HepG2 (cell line): ENCODE measurements around the gene RIN3. TPM values are rescaled to one million over a fixed set of nuclear protein-coding genes. Genes with fewer than 3 reads are reported as not detected.

ENCODE experiments used
- ATAC-seq: fragments of 200-7000 bp; cut with Tn5 transposase; 3 replicates; pipeline ENCODE4 v1.9.1; 2020; ENCODE audit warnings: mild to moderate bottlenecking, moderate library complexity
- BruUV-seq: library from RNA; stranded (reverse); fragments of 400-500 nt; replicated peaks from 2 replicates; lab custom pipeline; 2021; lab: Mats Ljungman, UMichigan
- CTCF ChIA-PET: fragments of 300-600 bp; formaldehyde crosslinking; extraction: SDS; loops from one replicate; lab custom pipeline; 2021; ENCODE audit warnings: low total read pairs, inconsistent platforms, low intra/inter-chr PET ratio; lab: Yijun Ruan, JAX
- POLR2A ChIA-PET: fragments of 350-600 bp; sonication (Branson Sonifier 250); formaldehyde crosslinking; loops from one replicate; lab custom pipeline; 2020; ENCODE audit warnings: antibody characterized with exemption, inconsistent platforms; lab: Yijun Ruan, JAX
- DNase-seq: peaks from one replicate; pipeline ENCODE4 v3.0.0-alpha.2; 2015; ENCODE audit warnings: low spot score
- FAIRE-seq: peaks from 3 replicates; lab custom pipeline; 2011; peaks lifted over from hg19 to GRCh38; lab: Jason Lieb, UNC
- H2AFZ ChIP-seq: one replicate; pipeline ENCODE4 v1.6.1; 2011; ENCODE audit warnings: low read length, inconsistent platforms
- H3K27ac ChIP-seq: fragments of 300-600 bp; 3 replicates; pipeline ENCODE4 v1.8.0; 2011; ENCODE audit warnings: mixed run types, mild to moderate bottlenecking, mixed read lengths, low read length, inconsistent platforms; ENCODE audit not compliant: insufficient read depth; ENCODE audit errors: extremely low read length
- H3K27me3 ChIP-seq, 2 experiments: fragments of 200-600 bp in 1 of 2; 2 replicates in 1 of 2; 3 replicates in 1 of 2; pipeline versions ENCODE4 v1.6.0 to v1.8.0; 2011; ENCODE audit warnings: low read length in 2 of 2, mild to moderate bottlenecking in 2 of 2, moderate library complexity in 2 of 2, inconsistent platforms in 1 of 2; ENCODE audit not compliant: insufficient read depth in 2 of 2, control insufficient read depth in 1 of 2
- H3K36me3 ChIP-seq, 2 experiments: fragments of 200-600 bp in 1 of 2; replicated peaks in 1 of 2; 2 replicates in 1 of 2; 3 replicates in 1 of 2; pipeline versions ENCODE4 v1.5.1 to v1.8.0; 2011; ENCODE audit warnings: low read length in 2 of 2, inconsistent platforms in 1 of 2; ENCODE audit not compliant: insufficient read depth in 2 of 2, control insufficient read depth in 1 of 2
- H3K4me1 ChIP-seq: 2 replicates; pipeline ENCODE4 v1.5.1; 2012; ENCODE audit warnings: low read length, inconsistent platforms; ENCODE audit not compliant: insufficient read depth
- H3K4me2 ChIP-seq: 2 replicates; pipeline ENCODE4 v1.6.0; 2011; ENCODE audit warnings: low read depth, low read length, inconsistent platforms
- H3K4me3 ChIP-seq, 3 experiments: fragments of 200-600 bp in 1 of 3; sonication (generic), shearing (Covaris generic) in 1 of 3; replicated peaks in 1 of 3; 2 replicates each; pipeline ENCODE4 v1.5.1; 2011 to 2016; ENCODE audit warnings: low read length in 3 of 3, inconsistent platforms in 2 of 3, low read depth in 2 of 3, mild to moderate bottlenecking in 2 of 3, control low read depth in 1 of 3, mixed read lengths in 1 of 3; ENCODE audit not compliant: insufficient read depth in 1 of 3
- H3K79me2 ChIP-seq: one replicate; pipeline ENCODE4 v1.6.1; 2011; ENCODE audit warnings: low read length, inconsistent platforms; ENCODE audit not compliant: insufficient read depth
- H3K9ac ChIP-seq: 2 replicates; pipeline ENCODE4 v1.6.0; 2011; ENCODE audit warnings: mild to moderate bottlenecking, low read depth, low read length, inconsistent platforms; ENCODE audit not compliant: insufficient read depth
- H3K9me3 ChIP-seq: 2 replicates; pipeline ENCODE4 v1.5.1; 2012; ENCODE audit warnings: mild to moderate bottlenecking, low read length
- H4K20me1 ChIP-seq: 2 replicates; pipeline ENCODE4 v1.6.0; 2011; ENCODE audit warnings: inconsistent platforms, mild to moderate bottlenecking, low read length, moderate library complexity; ENCODE audit not compliant: insufficient read depth
- GTF2F1 ChIP-seq: fragments of 150-350 bp; IDR thresholded peaks from 2 replicates; pipeline ENCODE4 v1.6.1; 2014; ENCODE audit warnings: low read length
- JUNB ChIP-seq: sonication (generic); formaldehyde crosslinking; IDR thresholded peaks from 2 replicates; pipeline ENCODE4 v1.8.0; 2022; ENCODE audit warnings: missing genetic modification reagents, mild to moderate bottlenecking, borderline replicate concordance
- PLSCR1 ChIP-seq: sonication (generic); formaldehyde crosslinking; IDR thresholded peaks from 2 replicates; pipeline ENCODE4 v1.5.0; 2020; ENCODE audit warnings: missing genetic modification reagents, mild to moderate bottlenecking, borderline replicate concordance
- POGZ ChIP-seq: sonication (generic); formaldehyde crosslinking; IDR thresholded peaks from 2 replicates; pipeline ENCODE4 v1.4.0; 2020; ENCODE audit warnings: mild to moderate bottlenecking, missing genetic modification reagents
- SRF ChIP-seq: IDR thresholded peaks from 2 replicates; pipeline ENCODE4 v1.6.1; 2011; ENCODE audit warnings: mild to moderate bottlenecking, low read depth, low read length, moderate library complexity
- TBL1XR1 ChIP-seq: fragments of 150-350 bp; IDR thresholded peaks from 2 replicates; pipeline ENCODE4 v1.6.1; 2014; ENCODE audit warnings: borderline replicate concordance, low read length; ENCODE audit not compliant: partially characterized antibody
- TOPORS ChIP-seq: sonication (generic); formaldehyde crosslinking; IDR thresholded peaks from 2 replicates; pipeline ENCODE4 v1.8.0; 2023; ENCODE audit warnings: mild to moderate bottlenecking, missing genetic modification reagents
- ZBTB3 ChIP-seq: sonication (generic); formaldehyde crosslinking; IDR thresholded peaks from 2 replicates; pipeline ENCODE4 v1.4.0; 2020; ENCODE audit warnings: low read depth, mild to moderate bottlenecking, moderate library complexity, missing genetic modification reagents, borderline replicate concordance
- ZFP36 ChIP-seq: fragments of 150-350 bp; IDR thresholded peaks from 2 replicates; pipeline ENCODE4 v1.6.1; 2018; ENCODE audit warnings: borderline replicate concordance, low read length, low read depth; ENCODE audit not compliant: partially characterized antibody
- ZKSCAN5 ChIP-seq: sonication (generic); formaldehyde crosslinking; IDR thresholded peaks from 2 replicates; pipeline ENCODE4 v1.5.1; 2020; ENCODE audit warnings: mild to moderate bottlenecking, missing genetic modification reagents
- ZNF253 ChIP-seq: sonication (generic); formaldehyde crosslinking; IDR thresholded peaks from 2 replicates; pipeline ENCODE4 v1.8.0; 2022; ENCODE audit warnings: mild to moderate bottlenecking, missing genetic modification reagents, borderline replicate concordance
- ZNF350 ChIP-seq: sonication (generic); formaldehyde crosslinking; IDR thresholded peaks from 2 replicates; pipeline ENCODE4 v1.4.0; 2020; ENCODE audit warnings: mild to moderate bottlenecking, low read depth, missing genetic modification reagents, borderline replicate concordance
- ZNF713 ChIP-seq: sonication (generic); formaldehyde crosslinking; IDR thresholded peaks from 2 replicates; pipeline ENCODE4 v1.4.0; 2020; ENCODE audit warnings: mild to moderate bottlenecking, missing genetic modification reagents
- ZNF788 ChIP-seq: sonication (generic); formaldehyde crosslinking; IDR thresholded peaks from 2 replicates; pipeline ENCODE4 v1.5.0; 2020; ENCODE audit warnings: mild to moderate bottlenecking, missing genetic modification reagents, borderline replicate concordance
- WGBS: methylation state at CpG from one replicate; pipeline ENCODE4 v1.1.6; 2017; ENCODE audit warnings: low lambda C conversion rate; 5-methylcytosine and 5-hydroxymethylcytosine counted together
- in situ Hi-C: cut with HindIII; loops from 2 replicates; pipeline ENCODE4 v1.10.0; 2017; ENCODE audit warnings: low pct_unique_long_range_greater_than_20kb; ENCODE audit not compliant: extremely low pct_ligation_motif_present
- intact Hi-C: fragments of 100-400 bp; cut with micrococcal nuclease; formaldehyde crosslinking; loops from one replicate; pipeline ENCODE4 v1.10.0; 2022; ENCODE audit not compliant: unreplicated experiment
- polyA plus RNA-seq, 8 experiments: library from polyadenylated mRNA; depleted of rRNA in 3 of 8; stranded (reverse) in 7 of 8; unstranded in 1 of 8; fragments of >200 nt; fragmentation: Illumina TruSeq in 4 of 8; extraction: Trizol in 4 of 8; gene quantifications; 2 replicates each; pipeline versions ENCODE4 v1.2.1 to v1.2.3, GENCODE V29; 2011 to 2016; ENCODE audit warnings: low read depth in 4 of 8, missing spikeins in 1 of 8, mixed read lengths in 1 of 8; ENCODE audit not compliant: insufficient read depth in 1 of 8
- total RNA-seq, 5 experiments: library from RNA; depleted of rRNA; stranded (reverse); fragments of >200 nt; fragmentation: Illumina TruSeq; extraction: Trizol; gene quantifications; 2 replicates each; pipeline ENCODE4 v1.2.3, GENCODE V29; 2016; ENCODE audit warnings: low read depth in 1 of 5

Gene RIN3
- total and polyA plus RNA-seq, 2 of the 13 experiments (the other 11 are each of a cell fraction or from before 2014, with no cell fraction given), result 2.3 to 3.6 TPM

GRCh38 chr14:92683041-92683440, 169.5 kb downstream of the RIN3 start (continued):
- no peak for TF ChIP-seq ZNF713 (CRISPR knock-in tag)
- no peak for TF ChIP-seq PLSCR1 (CRISPR knock-in tag)

- no peak overlapping the region for H2AFZ ChIP-seq
- H3K36me3 ChIP-seq, result peaks cover 5 to 8% of the 10 kb centered on the region in 2 experiments; a peak in 3 of 5 replicates
- no peaks in the 10 kb centered on the region for H3K79me2 ChIP-seq
- POLR2A ChIA-PET, result no interaction called here
- H3K4me3 ChIP-seq, result no peak overlapping the region
- H3K4me2 ChIP-seq, result no peak overlapping the region
- no peak overlapping the region for H3K9ac ChIP-seq
- no TSS peak for BruUV-seq
- in situ Hi-C loops, result no loop called here
- no peaks in the 10 kb centered on the region for H3K4me1 ChIP-seq
- H3K27ac ChIP-seq, result no peak overlapping the region
- WGBS, result 96% methylated on average over 9 of the region's 21 CpGs
- no peak for ATAC-seq
- TF ChIP-seq ZFP36, result no peak
- TF ChIP-seq ZBTB3 (CRISPR knock-in tag), result no peak
- TF ChIP-seq ZKSCAN5, result no peak
- TF ChIP-seq ZNF253 (CRISPR knock-in tag), result no peak
- TF ChIP-seq SRF, result no peak
- no peak for TF ChIP-seq GTF2F1
- no peak for TF ChIP-seq JUNB
- no peak for TF ChIP-seq ZNF350
- no peak for TF ChIP-seq TOPORS (CRISPR knock-in tag)
- no peak for TF ChIP-seq POGZ
- no peak for TF ChIP-seq ZNF788 (CRISPR knock-in tag)
- no peak for TF ChIP-seq TBL1XR1
- TF ChIP-seq, all 625 proteins: peak for 0
- 0 out of 2 replicates have a peak, but pooled peaks cover 2% of the 10 kb centered on the region for H4K20me1 ChIP-seq
- H3K9me3 ChIP-seq, result no peaks in the 10 kb centered on the region
- CTCF ChIA-PET, result interaction anchor here (2.4 kb wide), 1 partner anchor 99 kb away, joined by 16 read pairs; no protein-coding TSS in a partner anchor
- intact Hi-C loops, result no loop called here
- DNase-seq, result no peak
- FAIRE-seq, result no peak
- H3K27me3 ChIP-seq, result no peaks in the 10 kb centered on the region
Observed at GRCh38 chr14:92684801-92685560, 171.4 kb downstream of the RIN3 start.
